AG04449 (cell line): ENCODE data around the gene TPSB2.
"Not testable (repeated sequence)": the region's sequence is repeated elsewhere in the genome, so short reads cannot be mapped to it uniquely, and the experiment has no call there.

Source experiments
- CTCF ChIA-PET: fragments of 350-600 bp; formaldehyde crosslinking; extraction: SDS; loops from one replicate; lab custom pipeline; 2021; ENCODE audit warnings: antibody characterized with exemption; lab: Yijun Ruan, JAX
- POLR2A ChIA-PET: fragments of 400-600, 350-600 bp; formaldehyde crosslinking; extraction: SDS; loops from one replicate; lab custom pipeline; 2020; ENCODE audit warnings: antibody characterized with exemption, inconsistent platforms; lab: Yijun Ruan, JAX
- DNase-seq: peaks from one replicate; pipeline ENCODE4 v3.0.0-alpha.2; 2010; ENCODE audit warnings: low read depth, low spot score
- H3K4me3 ChIP-seq: 2 replicates; pipeline ENCODE4 v1.5.1; 2011; ENCODE audit warnings: low read depth, mild to moderate bottlenecking, control low read depth, low read length
- CTCF ChIP-seq: IDR thresholded peaks from one replicate; pipeline ENCODE4 v1.5.1; 2011; ENCODE audit warnings: mild to moderate bottlenecking, moderate library complexity, low read length, control low read depth, inconsistent platforms; ENCODE audit not compliant: insufficient read depth; ENCODE audit errors: missing control alignments

TPSB2 gene

GRCh38 chr16:1245452-1246020 is 15.6 kb upstream of the TPSB2 start:
- ChIA-PET POLR2A (no interaction called here), CTCF (no interaction called here)
- TF ChIP-seq CTCF: no peak

GRCh38 chr16:1244881-1245280 is 14.9 kb upstream of the TPSB2 start:
- H3K4me3 ChIP-seq: no peak overlapping the region
- no peak for DNase-seq
- no peak for TF ChIP-seq CTCF
- ChIA-PET POLR2A (no interaction called here), CTCF (no interaction called here)

More at GRCh38 chr16:1245452-1246020, 15.6 kb upstream of the TPSB2 start:
- DNase-seq: no peak
- no peak overlapping the region for H3K4me3 ChIP-seq

- CTCF ChIA-PET, POLR2A ChIA-PET, DNase-seq, H3K4me3 ChIP-seq: not testable (repeated sequence)
Measured at GRCh38 chr16:1243907-1244850, 14.2 kb upstream of the TPSB2 start.

GRCh38 chr16:1243363-1243762 is 13.4 kb upstream of the TPSB2 start:
- DNase-seq, CTCF ChIA-PET, POLR2A ChIA-PET, H3K4me3 ChIP-seq: not testable (repeated sequence)

- DNase-seq, POLR2A ChIA-PET, CTCF ChIA-PET, H3K4me3 ChIP-seq: not testable (repeated sequence)
Measured at GRCh38 chr16:1241081-1241480, 11.1 kb upstream of the TPSB2 start.

GRCh38 chr16:1240436-1240835 is 10.5 kb upstream of the TPSB2 start, which contains the start of gene TPSAB1:
Gene TPSAB1 (plus strand): TSS chr16:1240705. CDS start chr16:1240939, 234 bp downstream.
- DNase-seq, CTCF ChIA-PET, POLR2A ChIA-PET, H3K4me3 ChIP-seq: not testable (repeated sequence)

- H3K4me3 ChIP-seq, CTCF ChIA-PET, POLR2A ChIA-PET, DNase-seq: not testable (repeated sequence)
Measured at GRCh38 chr16:1239575-1239974, 9.6 kb upstream of the TPSB2 start.

- DNase-seq, H3K4me3 ChIP-seq, POLR2A ChIA-PET: not testable (repeated sequence)
- CTCF ChIA-PET: interaction anchor here (0.7 to 1.0 kb wide), 4 partner anchors 19 to 901 kb away, joined by 3 to 6 read pairs (median 4); no protein-coding TSS in a partner anchor
Measured at GRCh38 chr16:1238909-1239308, 8.9 kb upstream of the TPSB2 start.

- no peak for DNase-seq
- ChIA-PET POLR2A (no interaction called here), CTCF (interaction anchor here (0.8 to 1.0 kb wide), 3 partner anchors 20 to 180 kb away, joined by 3 to 6 read pairs (median 4); no protein-coding TSS in a partner anchor)
- TF ChIP-seq CTCF: no peak
- H3K4me3 ChIP-seq: no peak overlapping the region
Measured at GRCh38 chr16:1237990-1238389, 8.0 kb upstream of the TPSB2 start.

GRCh38 chr16:1236659-1237058 is 6.7 kb upstream of the TPSB2 start:
- POLR2A ChIA-PET, H3K4me3 ChIP-seq, DNase-seq, CTCF ChIA-PET: not testable (repeated sequence)

GRCh38 chr16:1232049-1232748 is 2.2 kb upstream of the TPSB2 start:
- CTCF ChIA-PET, POLR2A ChIA-PET, H3K4me3 ChIP-seq, DNase-seq: not testable (repeated sequence)

- POLR2A ChIA-PET, DNase-seq, CTCF ChIA-PET, H3K4me3 ChIP-seq: not testable (repeated sequence)
Measured at GRCh38 chr16:1231301-1231700, 1.3 kb upstream of the TPSB2 start.
